C4-2B (cell line): ENCODE results near the gene HRH4.
A peak's percentile ranks its signal among the peaks of the same experiment; 100 is the strongest.

Experiments used
- H3K27ac ChIP-seq: fragments of 450-650 bp; 2 replicates; pipeline ENCODE4 v1.5.1; 2017
- ZFX ChIP-seq: fragments of 450-650 bp; IDR thresholded peaks from 2 replicates; pipeline ENCODE4 v1.6.1; 2017
- TF ChIP-seq, protein P1 (sequence below): fragments of 450-650 bp; conservative IDR thresholded peaks from 2 replicates; pipeline ENCODE4 v1.5.1; 2017; ENCODE audit warnings: mild to moderate bottlenecking

HRH4 gene

GRCh38 chr18:24494586-24494985, 34.1 kb downstream of the HRH4 start:
- TF ChIP-seq, protein P1, sequence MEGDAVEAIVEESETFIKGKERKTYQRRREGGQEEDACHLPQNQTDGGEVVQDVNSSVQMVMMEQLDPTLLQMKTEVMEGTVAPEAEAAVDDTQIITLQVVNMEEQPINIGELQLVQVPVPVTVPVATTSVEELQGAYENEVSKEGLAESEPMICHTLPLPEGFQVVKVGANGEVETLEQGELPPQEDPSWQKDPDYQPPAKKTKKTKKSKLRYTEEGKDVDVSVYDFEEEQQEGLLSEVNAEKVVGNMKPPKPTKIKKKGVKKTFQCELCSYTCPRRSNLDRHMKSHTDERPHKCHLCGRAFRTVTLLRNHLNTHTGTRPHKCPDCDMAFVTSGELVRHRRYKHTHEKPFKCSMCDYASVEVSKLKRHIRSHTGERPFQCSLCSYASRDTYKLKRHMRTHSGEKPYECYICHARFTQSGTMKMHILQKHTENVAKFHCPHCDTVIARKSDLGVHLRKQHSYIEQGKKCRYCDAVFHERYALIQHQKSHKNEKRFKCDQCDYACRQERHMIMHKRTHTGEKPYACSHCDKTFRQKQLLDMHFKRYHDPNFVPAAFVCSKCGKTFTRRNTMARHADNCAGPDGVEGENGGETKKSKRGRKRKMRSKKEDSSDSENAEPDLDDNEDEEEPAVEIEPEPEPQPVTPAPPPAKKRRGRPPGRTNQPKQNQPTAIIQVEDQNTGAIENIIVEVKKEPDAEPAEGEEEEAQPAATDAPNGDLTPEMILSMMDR, result no peak
- TF ChIP-seq ZFX, result no peak

GRCh38 chr18:24497031-24497754, 36.8 kb downstream of the HRH4 start:
- TF ChIP-seq ZFX, result no peak
- TF ChIP-seq, protein P1, result no peak
- no peak overlapping the region for H3K27ac ChIP-seq

More at GRCh38 chr18:24494586-24494985, 34.1 kb downstream of the HRH4 start:
- H3K27ac ChIP-seq, result no peak overlapping the region

GRCh38 chr18:24499814-24500213, 39.4 kb downstream of the HRH4 start:
- no peak for TF ChIP-seq ZFX
- TF ChIP-seq, protein P1, result no peak
- no peak overlapping the region for H3K27ac ChIP-seq

- no peak overlapping the region for H3K27ac ChIP-seq
- TF ChIP-seq ZFX, result no peak
- TF ChIP-seq, protein P1, result no peak
Observed at GRCh38 chr18:24500217-24500616, 39.8 kb downstream of the HRH4 start.

DNA sequence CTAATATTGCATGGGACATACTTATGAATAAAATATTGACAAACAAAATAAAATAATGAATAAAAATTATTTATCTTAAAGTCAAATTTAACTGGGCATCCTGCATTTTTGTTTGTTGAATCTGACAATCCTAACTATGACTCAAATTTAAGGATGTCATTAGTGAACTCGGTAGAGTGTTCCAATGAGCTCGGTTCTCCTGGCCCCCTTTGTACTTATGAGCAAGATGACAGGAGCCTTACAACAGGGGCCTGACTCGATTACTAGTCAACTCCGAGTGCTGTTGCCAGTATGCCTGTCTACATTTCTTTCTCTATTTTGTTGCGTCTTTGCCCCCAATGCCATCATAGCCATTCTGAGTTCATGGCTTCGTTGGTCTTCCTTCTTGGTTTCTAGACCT, 40.3 kb downstream of the HRH4 start:
- no peak overlapping the region for H3K27ac ChIP-seq
- TF ChIP-seq, protein P1, result no peak
- TF ChIP-seq ZFX, result no peak

- peak overlapping the region; percentile 30; the same call in 1 of the 2 replicates for H3K27ac ChIP-seq
- TF ChIP-seq ZFX, result no peak
- TF ChIP-seq, protein P1, result no peak
Observed at GRCh38 chr18:24502667-24503523, 42.5 kb downstream of the HRH4 start.

- H3K27ac ChIP-seq, result no peak overlapping the region
- TF ChIP-seq, protein P1, result no peak
- no peak for TF ChIP-seq ZFX
Observed at GRCh38 chr18:24504401-24504800, 44.0 kb downstream of the HRH4 start.
